NCI-H748 treated with DMSO at 0.1 percent for 48 hours (cell line): ENCODE data around the gene HM13.
"Not testable (repeated sequence)": the region's sequence is repeated elsewhere in the genome, so short reads cannot be mapped to it uniquely, and the experiment has no call there.

ENCODE experiments used
- DNase-seq: peaks from one replicate; lab custom pipeline; 2025; lab: John Stamatoyannopoulos, UW

Gene HM13

GRCh38 chr20:31514154-31515071 lies at the start of gene HM13:
TSS of gene HM13 (plus strand) at chr20:31514442. CDS start at chr20:31514552, 110 bp downstream.
- DNase-seq = peak; percentile 71

GRCh38 chr20:31470946-31471345 lies 43.3 kb upstream of the HM13 start:
- not testable (repeated sequence) for DNase-seq

- no peak for DNase-seq
These were observed 41.6 kb upstream of the HM13 start for GRCh38 chr20:31472395-31473330.

- no peak for DNase-seq
These were observed 40.7 kb upstream of the HM13 start for GRCh38 chr20:31473331-31474096.

GRCh38 chr20:31474097-31474436 lies 40.2 kb upstream of the HM13 start:
- no peak for DNase-seq

- no peak for DNase-seq
These were observed 39.3 kb upstream of the HM13 start, which contains the start of the genes DEFB124 and REM1 for GRCh38 chr20:31474758-31475427. TSS of gene DEFB124 (minus strand) at chr20:31475127. CDS start at chr20:31473013, 2,114 bp downstream. TSS of gene REM1 (plus strand) at chr20:31475288. CDS start at chr20:31476446, 1,158 bp downstream.

- no peak for DNase-seq
These were observed 38.6 kb upstream of the HM13 start for GRCh38 chr20:31475472-31476293.

GRCh38 chr20:31476294-31476585 lies 38.0 kb upstream of the HM13 start:
- no peak for DNase-seq

GRCh38 chr20:31476643-31477215 lies 37.5 kb upstream of the HM13 start:
- no peak for DNase-seq

GRCh38 chr20:31484001-31484400 lies 30.2 kb upstream of the HM13 start:
- no peak for DNase-seq

- DNase-seq = no peak
These were observed 28.5 kb upstream of the HM13 start for GRCh38 chr20:31485450-31486339.

- no peak for DNase-seq
These were observed 26.1 kb upstream of the HM13 start for GRCh38 chr20:31488115-31488514.

- no peak for DNase-seq
These were observed 25.1 kb upstream of the HM13 start for GRCh38 chr20:31489152-31489551.

- DNase-seq = no peak
These were observed 23.5 kb upstream of the HM13 start for GRCh38 chr20:31490752-31491151.

GRCh38 chr20:31494131-31494530 lies 20.1 kb upstream of the HM13 start:
- DNase-seq = no peak

- DNase-seq = no peak
These were observed 17.4 kb upstream of the HM13 start for GRCh38 chr20:31496761-31497295.

- no peak for DNase-seq
These were observed 16.3 kb upstream of the HM13 start for GRCh38 chr20:31497838-31498540.

GRCh38 chr20:31500527-31500926 lies 13.7 kb upstream of the HM13 start:
- no peak for DNase-seq
